ENCODE measurements around the gene DLG2.

The DLG2 gene

DNA sequence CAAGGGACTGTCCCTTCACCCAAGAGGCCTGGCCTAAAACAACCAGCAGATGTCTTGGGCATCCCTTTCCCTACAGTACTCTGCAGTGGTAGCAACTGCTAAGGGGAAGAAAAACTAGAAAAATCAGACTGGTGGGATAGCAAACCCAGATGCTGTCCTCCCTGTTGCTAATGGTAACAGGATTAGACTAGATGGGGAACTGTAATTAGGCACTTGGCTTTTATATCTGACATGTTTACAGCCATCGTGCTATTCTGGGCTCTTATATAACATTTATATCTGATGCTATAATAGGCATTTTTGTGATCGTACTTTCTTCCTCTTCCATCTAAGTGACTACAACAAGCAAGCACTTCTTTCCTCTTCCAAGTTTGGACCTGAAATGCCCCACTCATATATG lies 316.7 kb downstream of the DLG2 start:
- no peak for TF ChIP-seq EZH2phosphoT487 (IDR thresholded peaks at IDR 0.05; ENCODE audit: borderline replicate concordance, low read length)
- TF ChIP-seq, protein P1, sequence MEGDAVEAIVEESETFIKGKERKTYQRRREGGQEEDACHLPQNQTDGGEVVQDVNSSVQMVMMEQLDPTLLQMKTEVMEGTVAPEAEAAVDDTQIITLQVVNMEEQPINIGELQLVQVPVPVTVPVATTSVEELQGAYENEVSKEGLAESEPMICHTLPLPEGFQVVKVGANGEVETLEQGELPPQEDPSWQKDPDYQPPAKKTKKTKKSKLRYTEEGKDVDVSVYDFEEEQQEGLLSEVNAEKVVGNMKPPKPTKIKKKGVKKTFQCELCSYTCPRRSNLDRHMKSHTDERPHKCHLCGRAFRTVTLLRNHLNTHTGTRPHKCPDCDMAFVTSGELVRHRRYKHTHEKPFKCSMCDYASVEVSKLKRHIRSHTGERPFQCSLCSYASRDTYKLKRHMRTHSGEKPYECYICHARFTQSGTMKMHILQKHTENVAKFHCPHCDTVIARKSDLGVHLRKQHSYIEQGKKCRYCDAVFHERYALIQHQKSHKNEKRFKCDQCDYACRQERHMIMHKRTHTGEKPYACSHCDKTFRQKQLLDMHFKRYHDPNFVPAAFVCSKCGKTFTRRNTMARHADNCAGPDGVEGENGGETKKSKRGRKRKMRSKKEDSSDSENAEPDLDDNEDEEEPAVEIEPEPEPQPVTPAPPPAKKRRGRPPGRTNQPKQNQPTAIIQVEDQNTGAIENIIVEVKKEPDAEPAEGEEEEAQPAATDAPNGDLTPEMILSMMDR (IDR thresholded peaks at IDR 0.05; ENCODE audit: low read depth, low read length, poor library complexity, severe bottlenecking), result no peak
- Histone ChIP-seq H3K4me3 (ENCODE audit: low read length) (peak overlapping the region; percentile 48), H3K4me2 (ENCODE audit: low read length) (peak overlapping the region; percentile 55)

DNA sequence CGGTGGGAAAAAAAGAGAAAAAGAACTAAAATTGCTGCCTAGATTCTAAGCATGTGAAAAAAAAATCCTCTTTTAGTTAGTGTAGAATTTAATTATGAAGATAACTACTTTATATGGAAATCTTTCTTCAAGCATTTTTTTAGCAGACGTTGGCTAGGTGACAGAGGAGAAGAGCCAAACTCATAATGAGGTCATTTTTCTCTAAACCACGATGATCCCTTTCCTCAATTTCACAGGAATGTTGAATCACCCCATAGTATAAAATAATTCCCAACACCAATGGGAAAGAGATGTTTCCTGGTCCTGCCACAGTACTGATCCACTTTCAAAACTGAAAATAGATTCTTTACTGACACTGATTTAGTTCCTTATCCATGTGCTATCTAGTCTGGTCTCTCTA lies 319.8 kb downstream of the DLG2 start:
- H3F3A ChIP-seq (ENCODE audit: control insufficient read depth, insufficient read depth), result no peaks in the 10 kb centered on the region

More for the DNA sequence above, 316.7 kb downstream of the DLG2 start:
- Histone ChIP-seq H3F3A (ENCODE audit: control insufficient read depth, insufficient read depth) (no peaks in the 10 kb centered on the region), H3K36me3 (ENCODE audit: control insufficient read depth, low read length) (peaks cover 11% of the 10 kb centered on the region; the same call in 1 of the 2 replicates), H3K79me2 (ENCODE audit: control insufficient read depth, low read length) (no peaks in the 10 kb centered on the region), H3K9me2 (replicated peaks; ENCODE audit: control insufficient read depth, low read length) (no peaks in the 10 kb centered on the region), H3K27ac (ENCODE audit: low read depth, low read length) (peak overlapping the region; percentile 70), H4K20me1 (ENCODE audit: control insufficient read depth, insufficient read depth, low read depth, low read length) (no peaks in the 10 kb centered on the region), H3K27me3 (ENCODE audit: control insufficient read depth, low read length) (no peaks in the 10 kb centered on the region), H3K9me3 (ENCODE audit: control insufficient read depth, insufficient read depth, low read length) (no peaks in the 10 kb centered on the region), H3K4me1 (ENCODE audit: control insufficient read depth, low read length) (peaks cover 64% of the 10 kb centered on the region)

DNA sequence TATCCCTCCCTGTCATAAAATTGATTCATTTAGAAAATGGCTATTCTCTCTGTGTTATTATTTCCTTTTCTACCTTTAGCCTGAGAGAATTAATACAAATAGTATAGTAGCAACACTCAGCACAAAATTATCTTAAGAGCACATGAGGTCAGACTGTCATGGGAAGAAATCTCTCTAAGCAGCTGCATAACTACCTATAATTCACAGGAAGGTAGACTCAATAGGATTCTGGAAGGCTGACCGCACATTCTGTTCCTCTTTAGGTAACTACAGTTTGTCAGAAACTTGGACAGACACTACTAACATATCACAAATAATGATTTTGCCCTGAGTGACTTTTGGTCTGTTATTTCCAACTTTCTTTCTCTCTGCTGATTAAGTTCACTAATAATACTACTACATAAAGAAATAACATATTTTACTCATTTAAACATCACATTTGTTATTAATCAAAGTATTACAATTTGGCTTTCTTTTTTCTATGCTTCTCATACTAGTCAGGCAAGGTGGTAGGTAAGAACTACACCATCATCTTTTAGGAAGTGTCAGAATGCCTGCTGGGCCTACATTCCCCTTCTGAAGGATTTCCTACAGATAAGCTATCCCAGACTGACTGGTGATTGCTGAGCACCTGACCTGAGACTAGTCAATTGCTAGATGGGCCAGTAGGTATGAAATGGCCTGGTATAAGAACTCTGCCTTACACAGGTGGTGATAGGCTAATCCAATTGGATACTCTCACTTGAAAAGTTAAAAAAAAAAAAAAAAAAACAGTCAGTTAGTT lies 325.1 kb downstream of the DLG2 start:
- Histone ChIP-seq H3K36me3 (ENCODE audit: control insufficient read depth, low read length) (no peaks in the 10 kb centered on the region), H3K9me2 (replicated peaks; ENCODE audit: control insufficient read depth, low read length) (no peaks in the 10 kb centered on the region), H3K4me3 (ENCODE audit: low read length) (no peak overlapping the region), H3K4me1 (ENCODE audit: control insufficient read depth, low read length) (no peaks in the 10 kb centered on the region), H3K27me3 (ENCODE audit: control insufficient read depth, low read length) (no peaks in the 10 kb centered on the region), H4K20me1 (ENCODE audit: control insufficient read depth, insufficient read depth, low read depth, low read length) (no peaks in the 10 kb centered on the region), H3K9me3 (ENCODE audit: control insufficient read depth, insufficient read depth, low read length) (no peaks in the 10 kb centered on the region), H3K4me2 (ENCODE audit: low read length) (no peak overlapping the region), H3K79me2 (ENCODE audit: control insufficient read depth, low read length) (no peaks in the 10 kb centered on the region), H3F3A (ENCODE audit: control insufficient read depth, insufficient read depth) (no peaks in the 10 kb centered on the region), H3K27ac (ENCODE audit: low read depth, low read length) (no peak overlapping the region)
- no peak for TF ChIP-seq EZH2phosphoT487 (IDR thresholded peaks at IDR 0.05; ENCODE audit: borderline replicate concordance, low read length)
- TF ChIP-seq, protein P1 (IDR thresholded peaks at IDR 0.05; ENCODE audit: low read depth, low read length, poor library complexity, severe bottlenecking), result no peak

More for the DNA sequence above, 319.8 kb downstream of the DLG2 start:
- Histone ChIP-seq H3K9me3 (ENCODE audit: control insufficient read depth, insufficient read depth, low read length) (no peaks in the 10 kb centered on the region), H3K4me2 (ENCODE audit: low read length) (no peak overlapping the region), H3K27me3 (ENCODE audit: control insufficient read depth, low read length) (no peaks in the 10 kb centered on the region), H3K4me1 (ENCODE audit: control insufficient read depth, low read length) (peaks cover 34% of the 10 kb centered on the region), H4K20me1 (ENCODE audit: control insufficient read depth, insufficient read depth, low read depth, low read length) (no peaks in the 10 kb centered on the region), H3K9me2 (replicated peaks; ENCODE audit: control insufficient read depth, low read length) (no peaks in the 10 kb centered on the region), H3K4me3 (ENCODE audit: low read length) (no peak overlapping the region), H3K36me3 (ENCODE audit: control insufficient read depth, low read length) (peaks cover 8% of the 10 kb centered on the region; the same call in 1 of the 2 replicates), H3K27ac (ENCODE audit: low read depth, low read length) (no peak overlapping the region), H3K79me2 (ENCODE audit: control insufficient read depth, low read length) (no peaks in the 10 kb centered on the region)
- TF ChIP-seq, protein P1 (IDR thresholded peaks at IDR 0.05; ENCODE audit: low read depth, low read length, poor library complexity, severe bottlenecking), result no peak
- no peak for TF ChIP-seq EZH2phosphoT487 (IDR thresholded peaks at IDR 0.05; ENCODE audit: borderline replicate concordance, low read length)

Data from DOHH2 (cell line).